ENCODE results near the gene MPRIP. TPM values are rescaled to one million over a fixed set of nuclear protein-coding genes. Genes with fewer than 3 reads are reported as not detected.

MPRIP gene, protein sequence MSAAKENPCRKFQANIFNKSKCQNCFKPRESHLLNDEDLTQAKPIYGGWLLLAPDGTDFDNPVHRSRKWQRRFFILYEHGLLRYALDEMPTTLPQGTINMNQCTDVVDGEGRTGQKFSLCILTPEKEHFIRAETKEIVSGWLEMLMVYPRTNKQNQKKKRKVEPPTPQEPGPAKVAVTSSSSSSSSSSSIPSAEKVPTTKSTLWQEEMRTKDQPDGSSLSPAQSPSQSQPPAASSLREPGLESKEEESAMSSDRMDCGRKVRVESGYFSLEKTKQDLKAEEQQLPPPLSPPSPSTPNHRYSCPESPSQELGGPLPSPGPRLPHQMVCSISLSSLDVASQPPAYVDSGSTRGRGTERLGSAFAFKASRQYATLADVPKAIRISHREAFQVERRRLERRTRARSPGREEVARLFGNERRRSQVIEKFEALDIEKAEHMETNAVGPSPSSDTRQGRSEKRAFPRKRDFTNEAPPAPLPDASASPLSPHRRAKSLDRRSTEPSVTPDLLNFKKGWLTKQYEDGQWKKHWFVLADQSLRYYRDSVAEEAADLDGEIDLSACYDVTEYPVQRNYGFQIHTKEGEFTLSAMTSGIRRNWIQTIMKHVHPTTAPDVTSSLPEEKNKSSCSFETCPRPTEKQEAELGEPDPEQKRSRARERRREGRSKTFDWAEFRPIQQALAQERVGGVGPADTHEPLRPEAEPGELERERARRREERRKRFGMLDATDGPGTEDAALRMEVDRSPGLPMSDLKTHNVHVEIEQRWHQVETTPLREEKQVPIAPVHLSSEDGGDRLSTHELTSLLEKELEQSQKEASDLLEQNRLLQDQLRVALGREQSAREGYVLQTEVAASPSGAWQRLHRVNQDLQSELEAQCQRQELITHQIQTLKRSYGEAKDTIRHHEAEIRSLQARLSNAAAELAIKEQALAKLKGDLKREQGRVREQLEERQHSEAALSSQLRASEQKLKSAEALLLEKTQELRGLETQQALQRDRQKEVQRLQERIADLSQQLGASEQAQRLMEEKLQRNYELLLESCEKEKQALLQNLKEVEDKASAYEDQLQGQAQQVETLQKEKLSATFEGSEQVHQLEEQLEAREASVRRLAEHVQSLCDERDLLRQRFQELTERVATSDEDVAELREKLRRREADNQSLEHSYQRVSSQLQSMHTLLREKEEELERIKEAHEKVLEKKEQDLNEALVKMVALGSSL (N-terminal part only)
- 84.7 and 116 TPM in 2 replicates for total RNA-seq

DNA sequence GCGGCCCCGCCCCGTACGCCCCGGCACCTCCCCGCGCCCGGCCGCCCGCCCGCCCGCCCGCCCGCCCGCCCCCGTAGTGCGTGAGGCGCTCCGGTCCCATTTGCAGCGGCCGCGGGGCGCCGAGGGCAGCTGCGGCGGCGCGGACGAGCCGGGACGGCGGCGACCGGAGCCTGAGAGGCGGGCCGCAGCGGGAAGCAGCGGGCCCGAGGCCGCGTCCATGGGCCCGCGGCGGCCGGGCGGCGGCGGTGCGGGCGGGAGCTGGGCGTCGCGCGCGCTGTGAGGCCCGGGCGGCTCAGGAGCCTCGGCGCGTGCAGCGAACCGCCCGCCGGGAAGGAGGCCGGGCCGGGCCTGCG, at the start of gene MPRIP:
Gene MPRIP (plus strand): TSS at position 74 of the 353 bp plus-strand sequence. CDS start 392 bp downstream, outside the sequence.

GRCh38 chr17:17206124-17206912, 164.1 kb downstream of the MPRIP start, which contains the start of gene PLD6:
TSS of gene PLD6 (minus strand) at chr17:17206333. CDS start at chr17:17206286, 47 bp downstream.

GRCh38 chr17:17237026-17237799, 195.0 kb downstream of the MPRIP start, which contains the start of gene FLCN:
TSS of gene FLCN (minus strand) at chr17:17237168. CDS start at chr17:17228137, 9,031 bp downstream.

Other genes with a start within 250 kb of the MPRIP start
- not detected in 2 replicates for gene TNFRSF13B, start 70.3 kb upstream of the MPRIP start, total RNA-seq
- gene PLD6, start 163.9 kb downstream of the MPRIP start, total RNA-seq: 0.54 and 0.81 TPM in 2 replicates
- 35.2 and 38.1 TPM in 2 replicates for gene FLCN, start 194.7 kb downstream of the MPRIP start, total RNA-seq
- gene COPS3, start 238.8 kb downstream of the MPRIP start, total RNA-seq: 61.7 and 65.9 TPM in 2 replicates